CD8-positive, alpha-beta memory T cell (primary cell): ENCODE results near the gene PARP4. TPM values are rescaled to one million over a fixed set of nuclear protein-coding genes. Genes with fewer than 3 reads are reported as not detected.

Experiments
- CTCF ChIA-PET: fragments of 350-600 bp; sonication (Branson Sonifier 250); formaldehyde crosslinking; loops from one replicate; lab custom pipeline; 2021; ENCODE audit warnings: antibody characterized with exemption; lab: Charles Lee
- POLR2A ChIA-PET: fragments of 350-600 bp; sonication (Branson Sonifier 250); formaldehyde crosslinking; loops from one replicate; lab custom pipeline; 2021; ENCODE audit warnings: antibody characterized with exemption; lab: Charles Lee
- DNase-seq, 5 donors: peaks; one replicate each; pipeline versions ENCODE4 v3.0.0 to v3.0.0-alpha.2; 2020 to 2022; ENCODE audit warnings: mixed read lengths in 1 of 5
- H3K27ac ChIP-seq: one replicate; pipeline ENCODE4 v1.7.0; 2013; ENCODE audit warnings: low read depth, mild to moderate bottlenecking, low read length, moderate library complexity
- H3K27me3 ChIP-seq: 2 replicates; pipeline ENCODE4 v1.7.0; 2013; ENCODE audit warnings: low read length, mild to moderate bottlenecking; ENCODE audit not compliant: insufficient read depth, poor library complexity, severe bottlenecking
- H3K36me3 ChIP-seq: 2 replicates; pipeline ENCODE4 v1.7.0; 2013; ENCODE audit warnings: mild to moderate bottlenecking, low read length, moderate library complexity; ENCODE audit not compliant: insufficient read depth
- H3K4me1 ChIP-seq: 2 replicates; pipeline ENCODE4 v1.7.0; 2013; ENCODE audit warnings: mild to moderate bottlenecking, low read length, moderate library complexity; ENCODE audit not compliant: insufficient read depth
- H3K4me3 ChIP-seq: 2 replicates; pipeline ENCODE4 v1.7.0; 2013; ENCODE audit warnings: mild to moderate bottlenecking, low read length
- H3K9me3 ChIP-seq: 2 replicates; pipeline ENCODE4 v1.7.0; 2013; ENCODE audit warnings: mild to moderate bottlenecking, low read length
- H3K27ac Mint-ChIP-seq, 8 donors: one replicate each; pipeline ENCODE4 v1.8.0; 2020 to 2021; ENCODE audit warnings: mixed read lengths in 8 of 8, mild to moderate bottlenecking in 6 of 8, inconsistent platforms in 3 of 8, moderate library complexity in 3 of 8
- H3K27me3 Mint-ChIP-seq, 2 donors: one replicate each; pipeline ENCODE4 v1.8.0; 2020 to 2021; ENCODE audit warnings: mixed read lengths in 2 of 2, mild to moderate bottlenecking in 1 of 2, moderate library complexity in 1 of 2
- H3K36me3 Mint-ChIP-seq, 3 donors: one replicate each; pipeline ENCODE4 v1.8.0; 2020 to 2021; ENCODE audit warnings: mixed read lengths in 3 of 3, inconsistent platforms in 1 of 3, mild to moderate bottlenecking in 1 of 3
- H3K4me1 Mint-ChIP-seq, 3 donors: one replicate each; pipeline ENCODE4 v1.8.0; 2020 to 2021; ENCODE audit warnings: mixed read lengths in 3 of 3, inconsistent platforms in 1 of 3, mild to moderate bottlenecking in 1 of 3
- H3K4me3 Mint-ChIP-seq, 7 donors: one replicate each; pipeline ENCODE4 v1.8.0; 2020 to 2021; ENCODE audit warnings: mixed read lengths in 7 of 7, mild to moderate bottlenecking in 6 of 7, moderate library complexity in 4 of 7, inconsistent platforms in 2 of 7
- H3K9me3 Mint-ChIP-seq, 5 donors: one replicate each; pipeline ENCODE4 v1.8.0; 2020 to 2022; ENCODE audit warnings: mixed read lengths in 5 of 5, mild to moderate bottlenecking in 3 of 5, moderate library complexity in 2 of 5, inconsistent platforms in 1 of 5
- polyA plus RNA-seq: library from polyadenylated mRNA; unstranded; fragments of 300-500 nt; fragmentation: Illumina TruSeq; gene quantifications from one replicate; pipeline ENCODE4 v1.2.3, GENCODE V29; 2021
- total RNA-seq, 2 experiments: library from RNA; stranded (reverse); gene quantifications; one replicate each; pipeline ENCODE4 v1.2.3, GENCODE V29; 2021

PARP4 gene
- total and polyA plus RNA-seq, 3 experiments from 2014 or later: 37.4 to 59.7 (median 38.7) TPM

GRCh38 chr13:24540236-24541126 is 27.9 kb upstream of the PARP4 start:
- Histone ChIP-seq H3K27me3 (peaks cover 12% of the 10 kb centered on the region), H3K27ac (no peak overlapping the region), H3K4me1 (no peaks in the 10 kb centered on the region), H3K4me3 (no peak overlapping the region), H3K36me3 (no peaks in the 10 kb centered on the region), H3K9me3 (no peaks in the 10 kb centered on the region)
- Mint-ChIP-seq H3K36me3 (no peaks in the 10 kb centered on the region), H3K4me1 (peaks cover 5 to 18% (median 15%) of the 10 kb centered on the region in 3 donors), H3K9me3 (peaks cover 0 to 2% (median 0%) of the 10 kb centered on the region in 5 donors), H3K4me3 (peak overlapping the region in 4 of 7 donors; percentile 23 to 89 (median 48)), H3K27ac (peak overlapping the region in 1 of 8 donors; percentile 29), H3K27me3 (peaks cover 25 to 62% of the 10 kb centered on the region in 2 donors)
- no peak for DNase-seq
- ChIA-PET CTCF (no interaction called here), POLR2A (no interaction called here)

- Mint-ChIP-seq H3K36me3 (no peaks in the 10 kb centered on the region), H3K4me3 (peak overlapping the region in 1 of 7 donors; percentile 12), H3K4me1 (peaks cover 5 to 18% (median 15%) of the 10 kb centered on the region in 3 donors), H3K9me3 (peaks cover 0 to 2% (median 0%) of the 10 kb centered on the region in 5 donors), H3K27ac (peak overlapping the region in 1 of 8 donors; percentile 6), H3K27me3 (peaks cover 25 to 64% of the 10 kb centered on the region in 2 donors)
- no peaks in the 10 kb centered on the region for H3K4me1 ChIP-seq
- no peaks in the 10 kb centered on the region for H3K36me3 ChIP-seq
- no peak overlapping the region for H3K4me3 ChIP-seq
- DNase-seq: no peak
- ChIA-PET POLR2A (no interaction called here), CTCF (no interaction called here)
- H3K27me3 ChIP-seq: peaks cover 12% of the 10 kb centered on the region
- H3K27ac ChIP-seq: no peak overlapping the region
- H3K9me3 ChIP-seq: no peaks in the 10 kb centered on the region
These were observed 27.1 kb upstream of the PARP4 start for GRCh38 chr13:24539500-24540165.

- H3K36me3 Mint-ChIP-seq: peaks cover 0 to 3% (median 0%) of the 10 kb centered on the region in 3 donors
- DNase-seq: no peak
- POLR2A ChIA-PET: no interaction called here
- Histone ChIP-seq H3K27me3 (peaks cover 3% of the 10 kb centered on the region), H3K4me3 (no peak overlapping the region), H3K36me3 (no peaks in the 10 kb centered on the region), H3K9me3 (no peaks in the 10 kb centered on the region), H3K4me1 (no peaks in the 10 kb centered on the region), H3K27ac (no peak overlapping the region)
- no peak overlapping the region for H3K27ac Mint-ChIP-seq
- no peaks in the 10 kb centered on the region for H3K4me1 Mint-ChIP-seq
- H3K9me3 Mint-ChIP-seq: no peaks in the 10 kb centered on the region
- H3K4me3 Mint-ChIP-seq: no peak overlapping the region
- peaks cover 3 to 65% of the 10 kb centered on the region in 2 donors for H3K27me3 Mint-ChIP-seq
- CTCF ChIA-PET: interaction anchor here (1.1 kb wide), 1 partner anchor 17 kb away, joined by 3 read pairs; the partner anchor contains the start of gene PARP4
These were observed 16.9 kb upstream of the PARP4 start for GRCh38 chr13:24529478-24529877.

- Mint-ChIP-seq H3K36me3 (peaks cover 0 to 3% (median 0%) of the 10 kb centered on the region in 3 donors), H3K4me1 (no peaks in the 10 kb centered on the region), H3K9me3 (no peaks in the 10 kb centered on the region), H3K27me3 (peaks cover 3 to 60% of the 10 kb centered on the region in 2 donors), H3K27ac (no peak overlapping the region), H3K4me3 (no peak overlapping the region)
- Histone ChIP-seq H3K36me3 (no peaks in the 10 kb centered on the region), H3K9me3 (no peaks in the 10 kb centered on the region), H3K4me3 (no peak overlapping the region), H3K27me3 (peaks cover 3% of the 10 kb centered on the region), H3K27ac (no peak overlapping the region), H3K4me1 (no peaks in the 10 kb centered on the region)
- ChIA-PET POLR2A (no interaction called here), CTCF (interaction anchor here (1.1 kb wide), 1 partner anchor 16 kb away, joined by 3 read pairs; the partner anchor contains the start of gene PARP4)
- no peak for DNase-seq
These were observed 16.3 kb upstream of the PARP4 start for GRCh38 chr13:24528816-24529398.

- H3K27ac ChIP-seq: no peak overlapping the region
- no peaks in the 10 kb centered on the region for H3K9me3 Mint-ChIP-seq
- POLR2A ChIA-PET: no interaction called here
These were observed 14.7 kb upstream of the PARP4 start for GRCh38 chr13:24527266-24527775.

GRCh38 chr13:24520733-24521132 is 8.2 kb upstream of the PARP4 start:
- H3K4me3 Mint-ChIP-seq: no peak overlapping the region
- H3K9me3 ChIP-seq: no peaks in the 10 kb centered on the region
- no peak overlapping the region for H3K27ac ChIP-seq
- CTCF ChIA-PET: no interaction called here
- H3K4me1 ChIP-seq: no peaks in the 10 kb centered on the region
- POLR2A ChIA-PET: no interaction called here
- peaks cover 0 to 2% of the 10 kb centered on the region in 2 donors for H3K27me3 Mint-ChIP-seq
- H3K27me3 ChIP-seq: no peaks in the 10 kb centered on the region
- H3K4me3 ChIP-seq: no peak overlapping the region
- no peak for DNase-seq
- H3K4me1 Mint-ChIP-seq: peaks cover 0 to 3% (median 0%) of the 10 kb centered on the region in 3 donors
- no peaks in the 10 kb centered on the region for H3K9me3 Mint-ChIP-seq
- no peak overlapping the region for H3K27ac Mint-ChIP-seq
- H3K36me3 Mint-ChIP-seq: no peaks in the 10 kb centered on the region
- no peaks in the 10 kb centered on the region for H3K36me3 ChIP-seq

More at GRCh38 chr13:24527266-24527775, 14.7 kb upstream of the PARP4 start:
- Histone ChIP-seq H3K4me1 (no peaks in the 10 kb centered on the region), H3K9me3 (no peaks in the 10 kb centered on the region), H3K4me3 (no peak overlapping the region), H3K36me3 (no peaks in the 10 kb centered on the region), H3K27me3 (peaks cover 3% of the 10 kb centered on the region)
- no peak overlapping the region for H3K27ac Mint-ChIP-seq
- CTCF ChIA-PET: no interaction called here
- peaks cover 0 to 3% (median 0%) of the 10 kb centered on the region in 3 donors for H3K36me3 Mint-ChIP-seq
- no peaks in the 10 kb centered on the region for H3K4me1 Mint-ChIP-seq
- no peak overlapping the region for H3K4me3 Mint-ChIP-seq
- peaks cover 0 to 47% of the 10 kb centered on the region in 2 donors for H3K27me3 Mint-ChIP-seq
- no peak for DNase-seq

GRCh38 chr13:24516919-24517318 is 4.3 kb upstream of the PARP4 start:
- Mint-ChIP-seq H3K4me3 (no peak overlapping the region), H3K27me3 (peaks cover 0 to 2% of the 10 kb centered on the region in 2 donors), H3K27ac (no peak overlapping the region), H3K9me3 (peaks cover 0 to 1% (median 0%) of the 10 kb centered on the region in 5 donors), H3K4me1 (peaks cover 9 to 12% (median 11%) of the 10 kb centered on the region in 3 donors), H3K36me3 (peaks cover 0 to 8% (median 0%) of the 10 kb centered on the region in 3 donors)
- CTCF ChIA-PET: no interaction called here
- H3K27ac ChIP-seq: no peak overlapping the region
- peaks cover 5% of the 10 kb centered on the region for H3K4me1 ChIP-seq
- no peak for DNase-seq
- H3K4me3 ChIP-seq: no peak overlapping the region
- H3K36me3 ChIP-seq: no peaks in the 10 kb centered on the region
- H3K9me3 ChIP-seq: no peaks in the 10 kb centered on the region
- POLR2A ChIA-PET: no interaction called here
- no peaks in the 10 kb centered on the region for H3K27me3 ChIP-seq
